SK-N-SH (cell line): ENCODE data around the gene FAM83D. TPM values are rescaled to one million over a fixed set of nuclear protein-coding genes. Genes with fewer than 3 reads are reported as not detected.

Experiments
- CTCF ChIA-PET: fragments of 300-600, 350-600 bp; formaldehyde crosslinking; extraction: SDS; loops from one replicate; lab custom pipeline; 2021; lab: Yijun Ruan, JAX
- POLR2A ChIA-PET: fragments of 350-600 bp; sonication (Branson Sonifier 250); formaldehyde crosslinking; extraction: SDS; loops from one replicate; lab custom pipeline; 2020; ENCODE audit warnings: antibody characterized with exemption, inconsistent platforms; lab: Yijun Ruan, JAX
- DNase-seq: peaks from one replicate; pipeline ENCODE4 v3.0.0; 2012
- H2AFZ ChIP-seq: fragments of 200-600 bp; sonication (generic); 2 replicates; pipeline ENCODE4 v1.8.1; 2016; ENCODE audit warnings: antibody characterized with exemption, mild to moderate bottlenecking, low read depth
- H3F3A ChIP-seq: fragments of 200-600 bp; sonication (generic); replicated peaks from 2 replicates; pipeline ENCODE3; 2016; ENCODE audit warnings: antibody characterized with exemption, mild to moderate bottlenecking; ENCODE audit not compliant: insufficient read depth
- H3K27ac ChIP-seq, 2 experiments: fragments of 200-500 bp in 1 of 2; fragments of 200-600 bp in 1 of 2; sonication (Bioruptor generic) in 1 of 2; sonication (generic), shearing (Covaris generic) in 1 of 2; 2 replicates each; pipeline versions ENCODE4 v1.5.1 to v1.6.1; 2014 to 2016; ENCODE audit warnings: low read depth in 2 of 2, inconsistent platforms in 1 of 2, low read length in 1 of 2, mild to moderate bottlenecking in 1 of 2, mixed read lengths in 1 of 2
- H3K27me3 ChIP-seq: fragments of 200-600 bp; sonication (generic), shearing (Covaris generic); 2 replicates; pipeline ENCODE4 v1.6.1; 2016; ENCODE audit warnings: mixed run types; ENCODE audit not compliant: insufficient read depth
- H3K36me3 ChIP-seq, 2 experiments: fragments of 200-500 bp in 1 of 2; fragments of 200-600 bp in 1 of 2; sonication (Bioruptor generic) in 1 of 2; sonication (generic) in 1 of 2; replicated peaks in 1 of 2; 2 replicates each; pipeline versions ENCODE3 to v1.5.1; 2014 to 2016; ENCODE audit warnings: low read length in 1 of 2, mild to moderate bottlenecking in 1 of 2; ENCODE audit not compliant: insufficient read depth in 2 of 2, control insufficient read depth in 1 of 2
- H3K4me1 ChIP-seq, 2 experiments: fragments of 200-500 bp in 1 of 2; fragments of 200-600 bp in 1 of 2; sonication (Bioruptor generic) in 1 of 2; sonication (generic), shearing (Covaris generic) in 1 of 2; 2 replicates each; pipeline versions ENCODE4 v1.5.1 to v1.6.1; 2014 to 2016; ENCODE audit warnings: low read depth in 1 of 2, low read length in 1 of 2, mixed run types in 1 of 2; ENCODE audit not compliant: insufficient read depth in 2 of 2, control insufficient read depth in 1 of 2
- H3K4me2 ChIP-seq: fragments of 200-600 bp; sonication (generic), shearing (Covaris generic); 2 replicates; pipeline ENCODE4 v1.6.1; 2017; ENCODE audit warnings: mixed run types
- H3K4me3 ChIP-seq, 2 experiments: fragments of 200-500 bp in 1 of 2; fragments of 200-600 bp in 1 of 2; sonication (Bioruptor generic) in 1 of 2; sonication (generic), shearing (Covaris generic) in 1 of 2; 2 replicates each; pipeline versions ENCODE4 v1.5.1 to v1.8.1; 2014 to 2016; ENCODE audit warnings: low read depth in 2 of 2, inconsistent platforms in 1 of 2, low read length in 1 of 2, mild to moderate bottlenecking in 1 of 2, mixed read lengths in 1 of 2, moderate library complexity in 1 of 2
- H3K79me2 ChIP-seq: fragments of 200-600 bp; sonication (generic); 2 replicates; pipeline ENCODE4 v1.8.1; 2017; ENCODE audit warnings: mild to moderate bottlenecking; ENCODE audit not compliant: insufficient read depth
- H3K9ac ChIP-seq: fragments of 200-600 bp; sonication (generic); 2 replicates; pipeline ENCODE4 v1.6.1; 2017; ENCODE audit warnings: mixed run types
- H3K9me2 ChIP-seq: fragments of 200-600 bp; sonication (generic); 2 replicates; pipeline ENCODE4 v1.6.1; 2017; ENCODE audit warnings: mixed run types
- H3K9me3 ChIP-seq: fragments of 200-600 bp; sonication (generic); 2 replicates; pipeline ENCODE4 v1.6.1; 2017; ENCODE audit warnings: mixed run types, mild to moderate bottlenecking, moderate library complexity
- H4K20me1 ChIP-seq: fragments of 200-600 bp; sonication (generic); 2 replicates; pipeline ENCODE4 v1.6.1; 2017; ENCODE audit warnings: mild to moderate bottlenecking, mixed run types; ENCODE audit not compliant: insufficient read depth
- CTCF ChIP-seq: fragments of 200-600 bp; sonication (generic); IDR thresholded peaks from 2 replicates; pipeline ENCODE4 v1.6.1; 2017; ENCODE audit warnings: antibody characterized with exemption, mild to moderate bottlenecking, moderate library complexity
- ELF1 ChIP-seq: IDR thresholded peaks from 2 replicates; pipeline ENCODE4 v1.4.0; 2012
- EP300 ChIP-seq, 2 experiments: IDR thresholded peaks; 2 replicates each; pipeline versions ENCODE4 v1.4.0 to v1.6.1; 2012; ENCODE audit warnings: borderline replicate concordance in 1 of 2, low read depth in 1 of 2, low read length in 1 of 2
- EZH2phosphoT487 ChIP-seq: fragments of 200-600 bp; sonication (generic); IDR thresholded peaks from 2 replicates; pipeline ENCODE4 v1.6.1; 2017; ENCODE audit warnings: low read depth, mixed run types, mild to moderate bottlenecking, antibody characterized with exemption, moderate library complexity, borderline replicate concordance
- FOXJ3 ChIP-seq: sonication (generic); formaldehyde crosslinking; IDR thresholded peaks from 2 replicates; pipeline ENCODE4 v1.5.1; 2020; ENCODE audit warnings: mild to moderate bottlenecking, missing genetic modification reagents
- FOXM1 ChIP-seq: IDR thresholded peaks from 2 replicates; pipeline ENCODE4 v1.4.0; 2012; ENCODE audit warnings: low read depth, mild to moderate bottlenecking
- GATA2 ChIP-seq: sonication (generic); formaldehyde crosslinking; IDR thresholded peaks from 2 replicates; pipeline ENCODE4 v1.5.0; 2020; ENCODE audit warnings: mild to moderate bottlenecking, missing genetic modification reagents
- MAX ChIP-seq: IDR thresholded peaks from 2 replicates; pipeline ENCODE4 v1.4.0; 2012; ENCODE audit warnings: low read depth
- MEF2A ChIP-seq: IDR thresholded peaks from 2 replicates; pipeline ENCODE4 v1.4.0; 2012; ENCODE audit warnings: low read depth, borderline replicate concordance
- MXI1 ChIP-seq: IDR thresholded peaks from 2 replicates; pipeline ENCODE4 v1.6.1; 2012; ENCODE audit warnings: mild to moderate bottlenecking, low read depth, low read length, improper control_type of control experiment
- NRF1 ChIP-seq: IDR thresholded peaks from 2 replicates; pipeline ENCODE4 v1.6.1; 2012; ENCODE audit warnings: low read depth, mild to moderate bottlenecking, low read length
- RAD21 ChIP-seq: IDR thresholded peaks from 2 replicates; pipeline ENCODE4 v1.6.1; 2012; ENCODE audit warnings: mild to moderate bottlenecking, low read length
- RCOR1 ChIP-seq: fragments of 150-350 bp; IDR thresholded peaks from 2 replicates; pipeline ENCODE4 v1.6.1; 2017; ENCODE audit warnings: antibody characterized with exemption, low read length
- RFX5 ChIP-seq: IDR thresholded peaks from 2 replicates; pipeline ENCODE4 v1.6.1; 2012; ENCODE audit warnings: mild to moderate bottlenecking, improper control_type of control experiment, low read length
- RXRA ChIP-seq: IDR thresholded peaks from 2 replicates; pipeline ENCODE4 v1.4.0; 2012; ENCODE audit warnings: low read depth, mild to moderate bottlenecking, borderline replicate concordance
- USF1 ChIP-seq: IDR thresholded peaks from 2 replicates; pipeline ENCODE4 v1.4.0; 2012; ENCODE audit warnings: low read depth, borderline replicate concordance
- USF2 ChIP-seq: fragments of 150-350 bp; IDR thresholded peaks from 2 replicates; pipeline ENCODE4 v1.6.1; 2017; ENCODE audit warnings: antibody characterized with exemption, low read length, low read depth, borderline replicate concordance
- WGBS: methylation state at CpG from one replicate; pipeline ENCODE4 v1.1.6; 2017; ENCODE audit warnings: low lambda C conversion rate; 5-methylcytosine and 5-hydroxymethylcytosine counted together
- polyA plus RNA-seq, 3 experiments: library from polyadenylated mRNA; depleted of rRNA; stranded (reverse); fragments of >200 nt; gene quantifications; 2 replicates each; pipeline ENCODE4 v1.2.3, GENCODE V29; 2012

The FAM83D gene
- polyA plus RNA-seq, 1 of the 3 experiments (the other 2 are of a cell fraction), result 21.5 TPM

GRCh38 chr20:38905375-38905774, 20.8 kb upstream of the FAM83D start:
- 50% methylated on average over 1 of the region's 1 CpG for WGBS
- H3K79me2 ChIP-seq, result no peaks in the 10 kb centered on the region
- H3K36me3 ChIP-seq, result peaks cover 0 to 4% of the 10 kb centered on the region in 2 experiments
- TF ChIP-seq RXRA (no peak), USF2 (no peak), RAD21 (no peak), MXI1 (no peak), ELF1 (no peak), EZH2phosphoT487 (no peak), MEF2A (no peak), NRF1 (no peak)
- no peak overlapping the region for H2AFZ ChIP-seq
- no peak overlapping the region for H3K27ac ChIP-seq
- CTCF ChIA-PET, result interaction anchor here (0.7 to 2.5 kb wide), 4 partner anchors 11 to 21 kb away, joined by 5 to 6 read pairs (median 6); partner anchors contain the start of gene FAM83D
- DNase-seq, result no peak
- POLR2A ChIA-PET, result no interaction called here
- H3K4me1 ChIP-seq, result peaks cover 0 to 3% of the 10 kb centered on the region in 2 experiments; a peak in 1 of 4 replicates
- no peaks in the 10 kb centered on the region for H3K9me3 ChIP-seq
- H3K4me3 ChIP-seq, result no peak overlapping the region
- H4K20me1 ChIP-seq, result no peaks in the 10 kb centered on the region
- H3K4me2 ChIP-seq, result no peak overlapping the region
- no peak overlapping the region for H3K9ac ChIP-seq
- no peaks in the 10 kb centered on the region for H3K9me2 ChIP-seq
- H3K27me3 ChIP-seq, result peaks cover 2% of the 10 kb centered on the region; the same call in 1 of the 2 replicates
- no peaks in the 10 kb centered on the region for H3F3A ChIP-seq

GRCh38 chr20:38907918-38908677, 18.1 kb upstream of the FAM83D start:
- ChIA-PET POLR2A (no interaction called here), CTCF (interaction anchor here (1.3 kb wide), 2 partner anchors 15 to 157 kb away, joined by 3 to 4 read pairs; no protein-coding TSS in a partner anchor)
- Histone ChIP-seq H3K4me2 (no peak overlapping the region), H3K9me2 (no peaks in the 10 kb centered on the region), H3K9ac (no peak overlapping the region), H2AFZ (no peak overlapping the region), H3K79me2 (no peaks in the 10 kb centered on the region), H3K4me3 (no peak overlapping the region), H3K27ac (no peak overlapping the region), H3K9me3 (no peaks in the 10 kb centered on the region), H3F3A (no peaks in the 10 kb centered on the region), H3K36me3 (peaks cover 0 to 4% of the 10 kb centered on the region in 2 experiments), H3K4me1 (no peaks in the 10 kb centered on the region), H4K20me1 (no peaks in the 10 kb centered on the region), H3K27me3 (no peaks in the 10 kb centered on the region; the same call in 1 of the 2 replicates)
- DNase-seq, result no peak
- TF ChIP-seq MEF2A, result no peak
- no peak for TF ChIP-seq FOXJ3 (CRISPR knock-in tag)
- TF ChIP-seq RCOR1, result no peak
- no peak for TF ChIP-seq EZH2phosphoT487
- no peak for TF ChIP-seq RAD21
- no peak for TF ChIP-seq RXRA
- TF ChIP-seq GATA2 (CRISPR knock-in tag), result no peak
- no peak for TF ChIP-seq FOXM1
- TF ChIP-seq MAX, result no peak
- no peak for TF ChIP-seq ELF1
- no peak for TF ChIP-seq CTCF
- no peak for TF ChIP-seq EP300 (IDR thresholded peaks at IDR 0.05; ENCODE audit: borderline replicate concordance in 1 of 2, low read depth in 1 of 2, low read length in 1 of 2)
- TF ChIP-seq USF2, result no peak
- no peak for TF ChIP-seq MXI1
- TF ChIP-seq USF1, result no peak
- no peak for TF ChIP-seq RFX5
- WGBS, result 77% methylated on average over 7 of the region's 13 CpGs
